UCSD-AML1 (cell line): ENCODE measurements around the gene STAC3.

Experiments used
- DNase-seq: peaks from one replicate; lab custom pipeline; 2025; ENCODE audit not compliant: unreplicated experiment; lab: John Stamatoyannopoulos, UW

Gene STAC3

GRCh38 chr12:57223191-57224165, 27.5 kb downstream of the STAC3 start:
- DNase-seq = no peak

GRCh38 chr12:57222286-57223190, 28.4 kb downstream of the STAC3 start:
- DNase-seq = no peak

DNA sequence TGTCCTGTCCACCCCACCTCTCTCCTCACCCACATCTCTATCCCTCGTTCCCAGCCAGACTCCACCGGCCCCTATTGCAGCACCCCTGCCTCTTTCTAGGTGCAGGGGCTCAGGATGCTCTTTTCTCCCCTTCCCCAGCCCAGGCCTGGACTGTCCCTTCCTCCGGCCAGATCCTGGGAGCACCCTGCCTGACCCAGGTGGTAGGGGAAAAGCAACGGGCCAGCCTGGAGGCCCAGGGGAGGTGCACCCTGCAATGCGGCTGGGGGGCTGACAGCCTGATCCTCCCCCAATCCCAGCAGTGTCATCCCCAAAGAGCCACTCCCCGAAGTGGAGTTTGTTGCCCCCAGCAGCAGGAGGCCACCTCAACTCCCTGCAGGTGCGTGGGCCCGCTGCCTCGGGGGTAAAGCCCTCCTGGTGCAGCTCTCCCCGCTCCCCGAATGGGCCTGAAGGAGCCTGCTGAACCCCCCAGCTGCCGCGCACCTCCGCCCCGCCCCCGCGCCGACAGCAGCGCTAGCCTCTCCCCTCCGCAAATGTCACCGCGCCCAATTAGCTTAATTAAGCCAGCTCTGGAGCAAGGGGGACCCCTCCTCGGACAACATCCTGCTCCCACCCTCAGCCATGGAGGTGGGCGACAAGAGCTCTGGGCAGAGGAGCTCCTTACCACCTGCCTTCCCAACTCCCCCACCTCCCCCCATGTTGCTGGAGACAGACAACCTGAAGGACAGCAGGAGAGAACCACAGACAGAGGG, 29.6 kb downstream of the STAC3 start:
- DNase-seq = no peak

DNA sequence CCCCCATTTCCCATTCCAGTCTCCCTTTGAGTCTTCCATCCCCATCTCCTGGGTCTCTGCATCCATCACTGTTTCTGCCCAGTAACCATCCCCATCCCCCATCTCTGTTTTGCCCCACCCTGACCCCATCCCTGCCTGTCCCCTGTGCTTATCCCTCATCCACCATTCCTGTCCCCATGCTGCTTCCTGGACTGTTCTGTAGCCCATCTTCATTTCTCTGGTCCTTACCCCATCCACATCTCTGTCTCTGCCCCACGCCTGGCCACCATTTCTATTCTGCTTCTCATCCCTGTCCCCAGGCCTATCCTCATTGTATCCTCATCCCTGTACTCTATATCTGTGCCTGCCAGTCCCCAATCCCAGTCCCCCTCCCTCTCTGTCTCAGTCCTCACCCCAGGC, 30.2 kb downstream of the STAC3 start:
- DNase-seq = no peak

DNA sequence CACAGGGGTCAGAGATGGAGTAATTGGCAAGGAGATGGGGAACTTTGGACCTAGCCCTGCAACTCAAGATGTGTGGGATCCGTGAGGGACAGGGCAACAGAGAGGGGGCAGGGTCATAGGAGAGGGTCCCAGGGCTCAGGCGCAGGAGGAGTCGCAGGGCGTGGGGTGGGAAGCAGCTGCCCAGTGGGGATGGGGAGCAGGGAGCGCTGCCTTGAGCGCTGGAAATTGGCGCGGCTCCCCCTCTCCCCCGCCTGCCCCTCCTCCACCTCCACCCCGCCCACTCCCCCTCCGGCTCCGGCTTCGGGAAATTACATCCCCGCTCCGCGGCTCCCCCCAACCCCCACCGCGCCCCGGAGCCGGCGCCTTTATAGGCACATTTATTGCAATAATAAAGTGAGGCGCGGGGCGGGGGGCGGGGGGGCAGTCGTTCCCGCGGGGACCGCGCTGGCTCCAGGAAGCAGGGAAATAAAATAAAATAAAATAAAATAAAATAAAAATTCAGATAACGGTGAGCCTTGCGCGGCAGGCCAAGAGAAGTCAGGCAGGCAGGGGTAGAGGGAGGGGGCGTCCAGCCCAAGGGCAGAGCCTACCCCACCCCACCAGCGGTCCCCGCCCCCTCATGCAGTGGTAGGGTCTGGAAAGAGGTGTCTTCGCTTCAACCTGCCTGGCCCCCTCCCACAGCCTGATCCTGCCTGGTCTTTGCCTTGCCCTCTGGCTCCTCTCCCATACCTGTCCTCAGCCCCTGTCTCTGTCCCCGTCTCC, 30.8 kb downstream of the STAC3 start:
- no peak for DNase-seq

DNA sequence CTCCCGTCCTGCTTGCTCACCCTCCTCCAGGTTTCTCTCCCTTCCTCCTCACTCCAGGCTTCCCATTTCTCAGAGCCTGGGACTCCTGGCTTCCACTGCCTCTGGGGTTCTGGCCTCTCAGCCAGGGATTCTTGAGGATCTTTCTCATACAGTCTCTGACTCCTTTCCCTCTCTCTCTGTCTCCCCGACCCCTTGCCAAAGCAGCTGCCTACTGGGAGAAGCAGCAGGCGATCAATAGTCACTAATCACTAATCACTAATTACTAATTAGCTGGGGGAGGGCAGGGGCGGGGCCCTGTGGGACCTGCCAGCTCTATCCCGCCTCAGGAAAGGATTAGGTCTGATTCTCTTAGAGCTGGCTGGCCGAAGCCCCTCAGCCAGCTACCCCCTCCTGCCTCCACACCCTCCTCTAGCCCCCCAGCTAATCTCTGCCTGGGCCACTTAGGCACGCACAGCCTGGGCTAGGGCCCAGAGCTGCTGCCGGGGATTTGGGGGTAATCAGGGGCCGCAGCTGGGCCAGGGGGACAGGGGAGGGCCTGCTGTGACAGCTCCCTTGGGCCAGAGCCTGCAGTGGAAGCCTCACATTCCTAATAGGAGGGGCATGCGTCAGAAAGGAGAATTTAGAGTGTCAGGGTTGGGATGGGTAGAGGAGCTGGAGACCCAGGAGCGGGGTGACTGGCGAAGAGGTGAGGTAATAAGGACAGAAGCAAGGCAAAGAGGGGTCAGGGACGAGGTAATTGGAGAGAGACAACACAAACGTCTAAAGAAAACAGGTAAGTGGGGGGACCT, 31.6 kb downstream of the STAC3 start:
- no peak for DNase-seq

GRCh38 chr12:57218030-57218853, 32.7 kb downstream of the STAC3 start:
- no peak for DNase-seq

DNA sequence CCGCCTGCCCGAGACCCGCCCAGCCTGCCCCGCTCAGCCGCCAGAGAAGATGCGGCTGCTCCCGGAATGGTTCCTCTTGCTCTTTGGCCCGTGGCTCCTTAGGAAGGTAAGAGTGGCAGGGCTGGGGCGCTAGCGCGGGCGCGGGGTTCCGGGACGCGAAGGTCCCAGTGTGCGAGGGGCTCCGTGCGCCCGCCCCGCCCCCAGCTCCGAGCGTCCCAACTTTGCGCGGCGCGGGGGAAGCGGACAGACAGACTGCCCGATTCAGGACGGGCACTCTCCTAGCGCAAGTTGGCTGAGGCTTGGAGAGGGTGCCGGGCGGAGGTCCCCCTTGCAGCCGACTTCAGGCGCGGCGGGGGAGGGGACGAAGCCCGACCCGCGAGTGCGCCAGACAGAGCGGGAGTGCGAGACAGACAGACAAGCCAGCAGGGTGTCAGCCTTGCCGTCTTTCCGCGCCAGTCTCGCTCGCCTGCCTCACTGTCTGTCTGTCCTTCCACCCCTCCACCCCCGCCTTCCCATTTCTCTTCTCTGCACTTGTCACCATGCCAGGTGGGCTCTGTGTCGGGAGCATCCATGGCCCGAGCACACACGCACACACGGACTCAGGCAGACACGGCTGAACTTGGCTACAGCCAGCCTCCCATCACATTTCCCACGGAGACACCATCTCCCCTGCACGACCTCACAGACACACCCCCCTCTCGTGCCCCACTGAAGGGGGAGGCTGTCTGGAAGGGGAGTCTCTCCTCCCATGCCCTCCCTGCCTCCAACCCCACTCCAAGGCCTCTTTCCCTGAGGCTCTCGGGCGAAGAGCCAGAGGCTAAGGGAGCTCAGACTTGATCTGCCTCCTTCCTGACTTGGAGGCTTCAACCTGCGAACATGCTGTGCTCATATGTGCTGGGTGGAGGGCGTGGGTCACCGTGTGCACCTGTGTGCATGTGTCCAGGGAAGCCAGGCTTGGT, 33.8 kb downstream of the STAC3 start:
- no peak for DNase-seq

DNA sequence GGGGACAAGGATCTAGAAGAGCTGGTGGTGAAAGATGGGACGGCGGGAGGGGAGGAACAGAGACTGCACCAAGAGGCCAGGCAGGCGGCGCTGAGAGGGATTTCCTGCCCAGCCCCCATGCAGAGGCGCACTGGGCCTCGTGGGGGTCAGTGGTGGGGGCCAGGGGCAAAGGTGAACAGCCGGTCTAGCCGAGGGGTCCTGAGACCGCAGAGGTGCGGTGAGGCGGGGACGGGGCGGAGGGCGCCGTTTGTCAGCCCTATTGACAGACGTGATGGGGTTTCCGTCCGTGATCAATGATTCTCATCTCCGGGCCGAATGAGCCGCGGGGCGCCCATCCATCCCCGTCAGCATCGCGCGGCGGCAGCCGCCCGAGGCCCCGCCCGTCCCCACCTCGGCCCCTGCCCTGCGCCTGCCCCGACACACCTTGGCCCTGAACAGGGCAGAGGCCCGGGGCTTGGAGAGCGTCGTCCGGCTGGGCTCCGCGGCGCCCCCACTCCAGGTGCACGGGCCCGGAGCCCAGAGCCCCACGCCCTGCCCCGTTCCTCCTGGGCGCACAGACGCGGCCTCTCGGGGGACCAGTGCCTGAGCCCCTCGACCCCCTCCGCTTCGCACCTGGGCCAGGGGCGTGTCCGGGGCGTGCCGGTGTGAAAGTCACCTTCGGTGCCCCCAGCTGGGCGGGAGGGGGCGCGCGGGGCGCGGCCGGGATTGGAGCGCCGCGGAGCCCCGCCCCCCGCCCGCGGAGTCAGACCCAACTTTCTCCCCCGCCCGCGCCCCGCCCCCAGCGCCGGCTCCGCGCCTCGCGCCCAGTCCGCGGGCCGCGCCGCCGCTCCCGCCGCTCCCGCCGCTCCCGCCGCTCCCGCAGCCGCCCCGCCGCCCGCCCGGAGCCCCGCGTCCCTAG, 34.7 kb downstream of the STAC3 start, which contains the start of gene NXPH4:
TSS of gene NXPH4 (plus strand) at position 781 of the 898 bp plus-strand sequence. CDS start 176 bp downstream, outside the sequence.
- no peak for DNase-seq

DNA sequence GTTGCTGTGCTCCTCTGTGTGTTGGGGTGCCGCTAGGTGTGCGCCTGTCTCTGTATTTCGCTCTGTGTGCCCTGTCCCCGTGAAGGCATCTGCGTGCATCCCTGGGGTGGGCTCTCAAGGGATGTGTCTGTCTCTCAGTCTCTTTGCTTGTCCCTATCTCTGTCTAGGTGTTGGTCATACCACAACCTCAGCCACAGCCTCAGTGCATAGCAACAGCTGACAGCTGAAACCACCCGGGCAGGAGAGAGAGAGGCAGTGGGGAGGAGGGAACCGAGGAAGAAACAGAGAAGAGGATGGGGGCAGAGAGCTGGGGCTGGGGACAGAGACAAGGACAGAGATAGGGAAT, 35.3 kb downstream of the STAC3 start:
- DNase-seq = no peak

GRCh38 chr12:57215065-57215464, 35.9 kb downstream of the STAC3 start:
- no peak for DNase-seq

- DNase-seq = peak; percentile 70
Measured at GRCh38 chr12:57214398-57214781, 36.6 kb downstream of the STAC3 start.

DNA sequence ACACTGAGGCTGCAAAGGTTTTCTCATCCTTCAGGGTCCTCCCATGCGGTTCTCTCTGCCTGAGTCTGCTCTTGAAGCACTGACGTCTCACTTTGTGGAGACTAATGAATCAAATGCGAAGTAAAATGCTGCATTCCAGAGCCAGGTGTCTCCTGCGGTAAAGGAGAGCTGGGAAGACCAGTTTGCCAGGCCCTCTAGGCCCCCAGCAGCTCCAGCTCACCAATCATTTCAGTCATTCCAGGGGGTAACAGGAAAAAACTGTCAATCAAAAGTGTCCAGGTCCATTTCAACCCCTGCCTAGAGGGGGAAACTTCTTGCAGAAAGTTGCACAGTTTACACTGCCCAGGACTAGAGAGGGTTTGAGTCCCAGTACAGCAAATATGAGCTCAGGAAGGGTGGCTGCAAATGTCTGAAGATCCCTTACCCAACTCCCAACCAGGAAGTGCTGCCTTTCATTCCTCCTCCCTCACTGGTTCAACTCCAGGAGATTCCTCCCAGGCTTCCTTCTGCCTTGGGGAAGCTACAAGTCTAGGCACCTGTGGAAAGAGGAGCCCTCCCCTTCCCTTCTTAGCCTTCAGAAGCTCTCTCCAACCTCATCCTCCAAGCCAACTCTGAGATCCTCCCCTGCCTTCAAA, 37.1 kb downstream of the STAC3 start:
- DNase-seq = no peak

DNA sequence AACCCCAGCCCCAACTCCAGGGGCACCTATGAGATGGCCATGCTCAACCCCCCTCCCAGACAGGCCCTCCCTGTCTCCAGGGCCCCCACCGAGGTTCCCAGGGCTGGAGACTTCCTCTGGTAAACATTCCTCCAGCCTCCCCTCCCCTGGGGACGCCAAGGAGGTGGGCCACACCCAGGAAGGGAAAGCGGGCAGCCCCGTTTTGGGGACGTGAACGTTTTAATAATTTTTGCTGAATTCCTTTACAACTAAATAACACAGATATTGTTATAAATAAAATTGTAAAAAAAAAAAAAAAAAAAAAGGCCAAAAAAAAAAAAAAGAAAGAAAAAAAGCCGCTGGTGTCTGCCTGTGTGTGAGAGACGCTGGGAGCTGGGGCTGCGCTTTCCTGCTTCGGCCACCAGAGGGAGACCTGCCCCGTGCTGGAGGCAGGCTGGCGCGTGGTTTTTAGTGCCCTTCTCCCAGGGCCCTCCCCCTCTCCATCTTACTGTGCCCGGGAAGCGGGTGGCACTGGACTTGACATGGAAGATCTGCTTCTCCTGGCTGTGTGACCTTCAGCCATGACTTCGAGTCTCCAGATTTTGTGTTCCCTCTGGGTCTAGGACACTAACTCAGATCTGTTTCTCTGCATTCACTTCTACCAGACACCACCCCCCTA, 37.8 kb downstream of the STAC3 start:
- DNase-seq = peak; percentile 82

GRCh38 chr12:57212701-57213057, 38.3 kb downstream of the STAC3 start:
- no peak for DNase-seq
